Neural progenitor cell (in vitro differentiated cells): ENCODE data around the gene PLA2G4D.

Experiments
- CTCF ChIP-seq: fragments of 200-600 bp; sonication (generic); IDR thresholded peaks from 2 replicates; pipeline ENCODE4 v1.5.1; 2017; ENCODE audit warnings: antibody characterized with exemption, mild to moderate bottlenecking
- EZH2 ChIP-seq: fragments of 200-600 bp; sonication (generic); IDR thresholded peaks from 2 replicates; pipeline ENCODE4 v1.6.1; 2017; ENCODE audit warnings: antibody characterized with exemption, mild to moderate bottlenecking, moderate library complexity
- EZH2phosphoT487 ChIP-seq: fragments of 200-600 bp; sonication (generic); IDR thresholded peaks from 2 replicates; pipeline ENCODE4 v1.6.1; 2017; ENCODE audit warnings: antibody characterized with exemption

DNA sequence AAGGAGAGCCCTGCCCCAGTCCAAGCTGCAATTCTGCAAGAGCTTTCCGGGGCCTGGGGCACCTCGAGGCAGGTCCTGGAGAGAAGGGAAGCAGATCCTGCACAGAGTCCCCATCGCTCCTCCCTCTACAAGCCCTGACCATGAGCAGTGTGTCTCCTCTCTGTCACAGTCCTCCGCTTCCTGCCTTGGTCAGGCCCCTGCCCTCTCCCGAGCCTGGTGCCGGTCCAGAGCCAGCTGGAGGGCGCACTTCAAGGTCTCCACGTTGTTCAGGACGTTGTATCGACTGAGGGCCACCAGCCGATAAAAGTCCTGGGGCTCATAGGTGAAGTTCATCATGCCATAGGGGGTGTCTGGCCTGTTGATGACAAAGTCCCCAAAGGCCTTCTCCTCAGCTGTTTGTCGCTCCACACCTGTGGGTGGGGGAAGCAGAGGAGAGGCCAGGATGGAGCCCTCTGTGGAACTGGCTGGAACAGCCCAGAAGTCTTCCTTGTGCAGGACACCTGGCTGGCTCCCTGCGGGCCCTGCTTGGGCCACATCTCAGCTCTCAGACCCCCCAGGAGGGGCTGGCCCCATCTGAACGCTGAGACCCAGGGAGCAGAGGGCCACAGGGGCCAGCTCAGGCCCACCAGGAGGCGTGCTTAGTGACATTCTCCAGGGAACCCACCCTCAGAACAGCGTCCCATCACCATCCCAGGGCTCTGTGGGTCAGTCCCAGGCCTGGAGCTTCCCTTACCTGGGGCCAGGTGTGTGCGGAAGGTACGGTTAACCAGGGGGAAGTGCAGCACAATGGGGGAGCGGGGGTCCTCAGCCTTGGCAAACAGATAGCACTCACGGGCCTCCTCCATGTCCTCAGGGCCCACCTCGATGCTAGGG lies 47.7 kb upstream of the PLA2G4D start:
- TF ChIP-seq CTCF = no peak
- no peak for TF ChIP-seq EZH2phosphoT487
- no peak for TF ChIP-seq EZH2
